ENCODE data around the gene NEDD4L. TPM values are rescaled to one million over a fixed set of nuclear protein-coding genes. Genes with fewer than 3 reads are reported as not detected.
"Not testable (repeated sequence)": the region's sequence is repeated elsewhere in the genome, so short reads cannot be mapped to it uniquely, and the experiment has no call there.

NEDD4L gene
- total RNA-seq, 3 donors from 2014 or later = 161 to 309 (median 256) TPM

GRCh38 chr18:58280191-58280590, 236.2 kb downstream of the NEDD4L start:
- Histone ChIP-seq H3K36me3 (ENCODE audit: low read depth) (no peaks in the 10 kb centered on the region), H3K4me1 (ENCODE audit: low read depth) (peaks cover 32% of the 10 kb centered on the region), H3K9me3 (no peaks in the 10 kb centered on the region), H3K4me3 (no peak overlapping the region)
- ATAC-seq (peak; percentile 5), DNase-seq (no peak)
- intact Hi-C loops (cut with DNase I, micrococcal nuclease) = no loop called here
- TF ChIP-seq, protein P1, sequence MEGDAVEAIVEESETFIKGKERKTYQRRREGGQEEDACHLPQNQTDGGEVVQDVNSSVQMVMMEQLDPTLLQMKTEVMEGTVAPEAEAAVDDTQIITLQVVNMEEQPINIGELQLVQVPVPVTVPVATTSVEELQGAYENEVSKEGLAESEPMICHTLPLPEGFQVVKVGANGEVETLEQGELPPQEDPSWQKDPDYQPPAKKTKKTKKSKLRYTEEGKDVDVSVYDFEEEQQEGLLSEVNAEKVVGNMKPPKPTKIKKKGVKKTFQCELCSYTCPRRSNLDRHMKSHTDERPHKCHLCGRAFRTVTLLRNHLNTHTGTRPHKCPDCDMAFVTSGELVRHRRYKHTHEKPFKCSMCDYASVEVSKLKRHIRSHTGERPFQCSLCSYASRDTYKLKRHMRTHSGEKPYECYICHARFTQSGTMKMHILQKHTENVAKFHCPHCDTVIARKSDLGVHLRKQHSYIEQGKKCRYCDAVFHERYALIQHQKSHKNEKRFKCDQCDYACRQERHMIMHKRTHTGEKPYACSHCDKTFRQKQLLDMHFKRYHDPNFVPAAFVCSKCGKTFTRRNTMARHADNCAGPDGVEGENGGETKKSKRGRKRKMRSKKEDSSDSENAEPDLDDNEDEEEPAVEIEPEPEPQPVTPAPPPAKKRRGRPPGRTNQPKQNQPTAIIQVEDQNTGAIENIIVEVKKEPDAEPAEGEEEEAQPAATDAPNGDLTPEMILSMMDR (IDR thresholded peaks at IDR 0.05) = no peak

DNA sequence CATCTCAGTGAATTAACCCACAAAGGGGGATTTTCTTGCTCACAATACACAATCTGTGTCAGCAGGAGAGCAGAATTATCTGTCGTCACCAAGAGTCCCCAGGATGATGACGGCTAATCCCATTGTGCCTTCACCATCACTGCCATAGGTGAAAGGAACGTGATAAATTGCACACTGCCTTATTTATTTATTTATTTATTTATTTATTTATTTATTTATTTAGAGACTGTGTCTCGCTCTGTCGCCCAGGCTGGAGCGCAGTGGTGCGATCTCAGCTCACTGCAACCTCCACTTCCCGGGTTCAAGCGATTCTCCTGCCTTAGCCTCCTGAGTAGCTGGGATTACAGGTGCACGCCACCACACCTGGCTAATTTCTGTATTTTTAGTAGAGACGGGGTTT, 238.8 kb downstream of the NEDD4L start:
- H3K36me3 ChIP-seq (ENCODE audit: low read depth); DNase-seq; H3K9me3 ChIP-seq; H3K4me3 ChIP-seq; intact Hi-C loops (cut with DNase I, micrococcal nuclease); ATAC-seq: not testable (repeated sequence)
- peaks cover 34% of the 10 kb centered on the region for H3K4me1 ChIP-seq (ENCODE audit: low read depth)

DNA sequence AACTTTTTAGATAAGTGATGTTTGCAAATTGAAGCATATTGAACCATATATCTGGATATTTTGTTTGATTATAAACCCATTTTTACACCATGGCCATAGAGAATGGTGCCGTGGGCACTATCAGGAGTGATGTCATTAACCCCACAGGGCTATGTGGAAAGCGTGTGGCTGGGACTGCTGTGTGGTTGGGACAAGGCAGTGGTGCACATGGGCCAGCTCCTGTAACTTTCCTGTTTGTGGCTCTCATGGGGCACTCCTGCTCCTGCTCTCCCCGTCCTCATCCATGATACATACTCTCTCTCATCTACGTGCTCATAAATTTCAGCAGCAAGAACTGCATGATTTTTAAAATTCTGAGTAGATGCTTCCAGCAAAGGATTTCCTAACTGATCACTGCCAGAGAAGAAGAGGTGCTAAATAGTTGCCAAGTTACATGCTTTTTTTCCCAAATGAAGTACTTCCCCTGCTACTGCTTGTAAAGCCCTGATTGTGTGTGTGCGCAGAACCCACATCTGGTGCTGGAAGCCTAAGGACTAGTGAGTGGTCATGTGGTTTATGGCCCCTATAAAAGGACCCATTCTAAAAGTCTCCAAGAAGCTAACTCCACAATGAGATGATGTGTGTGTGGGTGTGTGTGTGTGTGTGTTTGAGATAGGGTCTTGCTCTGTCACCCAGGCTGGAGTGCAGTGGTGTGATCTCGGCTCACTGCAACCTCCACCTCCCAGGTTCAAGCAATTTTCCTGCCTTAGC, 240.8 kb downstream of the NEDD4L start:
- DNase-seq = peak in 1 of 3 donors; percentile 47
- peaks cover 34% of the 10 kb centered on the region for H3K4me1 ChIP-seq (ENCODE audit: low read depth)
- intact Hi-C loops (cut with DNase I, micrococcal nuclease) = no loop called here

DNA sequence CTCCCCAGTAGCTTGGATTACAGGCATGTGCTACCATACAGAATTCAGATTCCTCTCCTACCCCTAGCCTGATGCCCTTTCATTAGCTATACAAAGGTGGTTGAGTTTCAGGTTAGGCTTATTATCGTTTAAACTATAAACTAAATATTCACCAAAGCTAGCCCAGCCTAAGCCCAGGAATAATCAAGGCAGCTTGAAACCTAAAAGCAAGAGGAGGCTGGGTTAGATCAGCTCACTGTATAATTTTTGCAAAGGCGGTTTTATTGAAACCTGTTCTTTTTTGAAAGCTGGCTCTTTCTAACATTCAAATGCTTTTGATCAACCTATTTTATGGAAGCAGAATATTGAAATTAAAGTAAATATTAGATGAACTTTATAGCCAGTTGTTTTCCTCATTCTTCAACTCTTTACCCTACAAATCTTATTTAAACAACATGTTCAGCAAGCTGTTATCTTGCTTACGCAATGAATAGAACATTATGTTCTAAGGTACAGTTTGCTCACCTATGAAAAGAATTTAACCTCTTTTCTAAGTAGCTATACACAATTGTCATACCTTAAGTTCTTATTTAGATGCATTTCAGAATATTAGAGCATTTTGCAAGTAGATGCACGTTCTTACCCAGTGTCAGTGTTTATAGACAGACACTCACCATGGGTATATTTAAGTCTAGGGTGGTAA, 241.6 kb downstream of the NEDD4L start:
- TF ChIP-seq, protein P1 (IDR thresholded peaks at IDR 0.05) = no peak
- peak; percentile 69 for ATAC-seq
- intact Hi-C loops (cut with DNase I, micrococcal nuclease) = no loop called here

More for the DNA sequence above, 240.8 kb downstream of the NEDD4L start:
- no peak overlapping the region for H3K4me3 ChIP-seq
- ATAC-seq = peak; percentile 70
- TF ChIP-seq, protein P1 (IDR thresholded peaks at IDR 0.05) = no peak
- H3K36me3 ChIP-seq (ENCODE audit: low read depth) = no peaks in the 10 kb centered on the region
- H3K9me3 ChIP-seq = no peaks in the 10 kb centered on the region

DNA sequence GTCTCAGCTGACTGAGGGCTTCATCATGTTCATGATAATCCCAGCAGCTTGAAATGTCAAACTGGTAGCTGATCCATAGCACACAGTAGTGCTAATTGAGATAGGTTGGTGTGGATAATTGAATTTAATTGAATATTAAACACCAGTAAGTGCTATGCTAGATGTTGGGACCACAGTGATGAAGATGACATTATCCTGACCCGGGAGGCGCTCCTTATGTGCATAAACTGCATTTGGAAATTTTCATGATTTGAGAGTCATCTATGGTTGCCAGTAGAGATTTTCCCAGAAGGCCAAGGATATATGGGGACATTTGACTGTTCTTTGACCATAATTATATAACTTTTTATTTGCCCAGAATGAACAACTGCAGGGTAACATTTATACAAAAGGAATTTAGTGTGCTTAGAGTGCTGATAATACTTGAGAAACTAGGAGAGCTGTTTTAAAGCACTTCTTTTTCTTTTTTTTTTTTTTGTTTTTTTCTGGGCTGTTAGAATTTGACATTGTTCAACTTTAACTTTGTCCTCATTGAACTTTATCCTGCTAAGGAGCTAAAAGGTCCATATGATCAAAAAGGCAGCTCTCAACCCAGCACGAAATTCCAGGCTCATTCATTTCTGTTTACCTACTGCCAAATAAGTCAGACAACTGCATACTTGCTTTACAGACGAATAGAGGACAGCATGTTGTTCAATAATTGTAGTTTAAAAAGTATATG, 242.8 kb downstream of the NEDD4L start:
- H3K4me3 ChIP-seq = no peak overlapping the region
- no peaks in the 10 kb centered on the region for H3K36me3 ChIP-seq (ENCODE audit: low read depth)
- TF ChIP-seq, protein P1 (IDR thresholded peaks at IDR 0.05) = no peak
- H3K4me1 ChIP-seq (ENCODE audit: low read depth) = peaks cover 30% of the 10 kb centered on the region
- intact Hi-C loops (cut with DNase I, micrococcal nuclease) = no loop called here
- no peak for ATAC-seq
- no peak for DNase-seq
- H3K9me3 ChIP-seq = no peaks in the 10 kb centered on the region

More for the DNA sequence above, 241.6 kb downstream of the NEDD4L start:
- Histone ChIP-seq H3K4me3 (no peak overlapping the region), H3K4me1 (ENCODE audit: low read depth) (peaks cover 30% of the 10 kb centered on the region), H3K9me3 (no peaks in the 10 kb centered on the region), H3K36me3 (ENCODE audit: low read depth) (no peaks in the 10 kb centered on the region)
- DNase-seq = no peak
